Activated gamma-delta T cell treated with Interleukin-2 at 50 U/mL for 16 hours (primary cell): ENCODE data around the gene DBNDD2.

Source experiments
- DNase-seq: peaks from one replicate; pipeline ENCODE4 v3.0.0-alpha.2; 2020

The DBNDD2 gene

GRCh38 chr20:45407783-45408645, at the start of gene DBNDD2:
Gene DBNDD2, plus strand, starts transcription at chr20:45408289. Its CDS starts 179 bp downstream, at chr20:45408468.
- no peak for DNase-seq

GRCh38 chr20:45359069-45359405, 49.1 kb upstream of the DBNDD2 start:
- no peak for DNase-seq

- DNase-seq: no peak
These were observed 48.5 kb upstream of the DBNDD2 start for GRCh38 chr20:45359406-45360148.

GRCh38 chr20:45361793-45362192, 46.3 kb upstream of the DBNDD2 start:
- DNase-seq: no peak

GRCh38 chr20:45362804-45363610, 45.1 kb upstream of the DBNDD2 start, which contains the start of gene SYS1:
Gene SYS1, plus strand, starts transcription at chr20:45363156. Its CDS starts 376 bp downstream, at chr20:45363532.
- peak; percentile 99 for DNase-seq

GRCh38 chr20:45363611-45364492, 44.2 kb upstream of the DBNDD2 start:
- DNase-seq: no peak

- DNase-seq: no peak
These were observed 42.6 kb upstream of the DBNDD2 start for GRCh38 chr20:45365444-45365970.

- no peak for DNase-seq
These were observed 41.9 kb upstream of the DBNDD2 start for GRCh38 chr20:45366192-45366591.

GRCh38 chr20:45366631-45367030, 41.5 kb upstream of the DBNDD2 start:
- no peak for DNase-seq

- DNase-seq: no peak
These were observed 41.0 kb upstream of the DBNDD2 start for GRCh38 chr20:45367126-45367525.

GRCh38 chr20:45368221-45368980, 39.7 kb upstream of the DBNDD2 start:
- DNase-seq: peak; percentile 22

- no peak for DNase-seq
These were observed 37.4 kb upstream of the DBNDD2 start for GRCh38 chr20:45370571-45371160.

GRCh38 chr20:45372241-45372640, 35.8 kb upstream of the DBNDD2 start:
- no peak for DNase-seq

- DNase-seq: no peak
These were observed 35.3 kb upstream of the DBNDD2 start for GRCh38 chr20:45372646-45373352.

- peak; percentile 90 for DNase-seq
These were observed 34.6 kb upstream of the DBNDD2 start for GRCh38 chr20:45373353-45374100.

- no peak for DNase-seq
These were observed 34.0 kb upstream of the DBNDD2 start for GRCh38 chr20:45374101-45374467.

- DNase-seq: no peak
These were observed 33.1 kb upstream of the DBNDD2 start for GRCh38 chr20:45374966-45375365.

GRCh38 chr20:45377269-45377668, 30.8 kb upstream of the DBNDD2 start:
- DNase-seq: no peak

GRCh38 chr20:45378191-45378590, 29.9 kb upstream of the DBNDD2 start, which contains the start of gene TP53TG5:
Gene TP53TG5, minus strand, starts transcription at chr20:45378325. Its CDS starts 89 bp downstream, at chr20:45378236.
- DNase-seq: no peak
